GM12878 (cell line): ENCODE results near the gene EFCAB7. TPM values are rescaled to one million over a fixed set of nuclear protein-coding genes. Genes with fewer than 3 reads are reported as not detected.

Source experiments
- ATAC-seq: fragments of 200-7000 bp; cut with Tn5 transposase; 3 replicates; pipeline ENCODE4 v1.9.1; 2020; ENCODE audit warnings: mild to moderate bottlenecking, moderate library complexity
- BruUV-seq: library from RNA; stranded (reverse); fragments of 400-500 nt; replicated peaks from 2 replicates; lab custom pipeline; 2021; lab: Mats Ljungman, UMichigan
- CTCF ChIA-PET: fragments of 300-600 bp; sonication (Branson Sonifier 250); formaldehyde crosslinking; extraction: SDS; loops from one replicate; lab custom pipeline; 2021; ENCODE audit warnings: inconsistent platforms; lab: Yijun Ruan, JAX
- POLR2A ChIA-PET: fragments of 350-600 bp; formaldehyde crosslinking; extraction: SDS; loops from one replicate; lab custom pipeline; 2021; ENCODE audit warnings: inconsistent platforms; lab: Charles Lee
- RAD21 ChIA-PET: fragments of 300-600 bp; sonication (Branson Sonifier 250); formaldehyde crosslinking; loops from one replicate; lab custom pipeline; 2023; ENCODE audit warnings: antibody characterized with exemption; ENCODE audit not compliant: unreplicated experiment; lab: Charles Lee
- SMC1A ChIA-PET: fragments of 300-600 bp; sonication (Branson Sonifier 250); formaldehyde crosslinking; loops from one replicate; lab custom pipeline; 2023; ENCODE audit not compliant: unreplicated experiment, uncharacterized antibody; lab: Charles Lee
- DNase-seq: peaks from one replicate; pipeline ENCODE4 v3.0.0-alpha.2; 2011; ENCODE audit warnings: low read depth, low spot score
- FAIRE-seq: peaks from 3 replicates; lab custom pipeline; 2011; peaks lifted over from hg19 to GRCh38; lab: Jason Lieb, UNC
- H2AFZ ChIP-seq: 2 replicates; pipeline ENCODE4 v1.6.0; 2011; ENCODE audit warnings: low read depth, low read length, control low read depth; ENCODE audit not compliant: control insufficient read depth
- H3K27ac ChIP-seq: 2 replicates; pipeline ENCODE4 v1.5.1; 2011; ENCODE audit warnings: control low read depth; ENCODE audit not compliant: control insufficient read depth, insufficient read depth
- H3K27me3 ChIP-seq, 2 experiments: replicated peaks in 1 of 2; 2 replicates each; pipeline versions ENCODE4 v1.6.0 to v1.6.1; 2011; ENCODE audit warnings: low read length in 1 of 2; ENCODE audit not compliant: control insufficient read depth in 2 of 2, insufficient read depth in 2 of 2
- H3K36me3 ChIP-seq, 2 experiments: 2 replicates each; pipeline ENCODE4 v1.5.1; 2011; ENCODE audit warnings: low read length in 1 of 2; ENCODE audit not compliant: control insufficient read depth in 2 of 2, insufficient read depth in 2 of 2
- H3K4me1 ChIP-seq: 2 replicates; pipeline ENCODE4 v1.6.1; 2011; ENCODE audit warnings: mild to moderate bottlenecking, low read length, moderate library complexity, mixed read lengths; ENCODE audit not compliant: control insufficient read depth, insufficient read depth
- H3K4me2 ChIP-seq: 2 replicates; pipeline ENCODE4 v1.6.0; 2011; ENCODE audit warnings: control low read depth; ENCODE audit not compliant: control insufficient read depth, insufficient read depth
- H3K4me3 ChIP-seq: fragments of 200-600 bp; sonication (generic); 2 replicates; pipeline ENCODE4 v1.5.1; 2016
- H3K79me2 ChIP-seq: 2 replicates; pipeline ENCODE4 v1.6.0; 2011; ENCODE audit warnings: low read length; ENCODE audit not compliant: control insufficient read depth, insufficient read depth
- H3K9ac ChIP-seq: 2 replicates; pipeline ENCODE4 v1.8.0; 2011; ENCODE audit warnings: low read length, control low read depth, mixed read lengths; ENCODE audit not compliant: control insufficient read depth, insufficient read depth
- H3K9me3 ChIP-seq: replicated peaks from 3 replicates; pipeline ENCODE4 v1.5.1; 2011; ENCODE audit warnings: mild to moderate bottlenecking, low read length; ENCODE audit not compliant: control insufficient read depth, insufficient read depth
- H4K20me1 ChIP-seq: 2 replicates; pipeline ENCODE4 v1.6.0; 2011; ENCODE audit not compliant: control insufficient read depth, insufficient read depth
- CBFB ChIP-seq: IDR thresholded peaks from 2 replicates; pipeline ENCODE4 v1.6.1; 2016; ENCODE audit warnings: antibody characterized with exemption, low read depth
- CREM ChIP-seq: IDR thresholded peaks from 2 replicates; pipeline ENCODE4 v1.6.1; 2014; ENCODE audit warnings: antibody characterized with exemption, low read depth
- HDGF ChIP-seq: fragments of 450-650 bp; IDR thresholded peaks from 2 replicates; pipeline ENCODE4 v1.6.1; 2016; ENCODE audit warnings: antibody characterized with exemption
- KLF5 ChIP-seq: fragments of 450-650 bp; IDR thresholded peaks from 2 replicates; pipeline ENCODE4 v1.6.1; 2014; ENCODE audit warnings: mild to moderate bottlenecking; ENCODE audit not compliant: partially characterized antibody
- MXI1 ChIP-seq: fragments of 150-350 bp; IDR thresholded peaks from 2 replicates; pipeline ENCODE4 v1.6.1; 2011; ENCODE audit warnings: low read depth, mild to moderate bottlenecking, inconsistent platforms, low read length, improper control_type of control experiment
- NR2C1 ChIP-seq: fragments of 450-650 bp; IDR thresholded peaks from 2 replicates; pipeline ENCODE4 v1.6.1; 2017; ENCODE audit warnings: antibody characterized with exemption, mild to moderate bottlenecking, moderate library complexity
- RAD21 ChIP-seq: IDR thresholded peaks from 2 replicates; pipeline ENCODE4 v1.6.1; 2011; ENCODE audit warnings: mild to moderate bottlenecking, low read depth, low read length, moderate library complexity; ENCODE audit not compliant: insufficient read depth
- USF1 ChIP-seq: IDR thresholded peaks from 2 replicates; pipeline ENCODE4 v1.6.1; 2011; ENCODE audit warnings: borderline replicate concordance, low read depth, mild to moderate bottlenecking, moderate library complexity, mixed read lengths, low read length; ENCODE audit not compliant: insufficient read depth; ENCODE audit errors: extremely low read length
- ZNF384 ChIP-seq: IDR thresholded peaks from 2 replicates; pipeline ENCODE4 v1.6.1; 2012; ENCODE audit warnings: low read depth, mild to moderate bottlenecking, low read length, improper control_type of control experiment, borderline replicate concordance
- ZZZ3 ChIP-seq: IDR thresholded peaks from 2 replicates; pipeline ENCODE4 v1.6.1; 2011; ENCODE audit warnings: low read depth; ENCODE audit not compliant: control insufficient read depth, insufficient read length
- WGBS: methylation state at CpG from one replicate; pipeline ENCODE4 v1.1.6; 2016; ENCODE audit warnings: low lambda C conversion rate; ENCODE audit not compliant: insufficient replicate concordance, insufficient coverage; ENCODE audit errors: missing lambda C conversion rate; 5-methylcytosine and 5-hydroxymethylcytosine counted together
- in situ Hi-C: fragments of 300-500 bp; cut with MboI; formaldehyde crosslinking; loops from 9 replicates; pipeline ENCODE4 v1.14.3; 2018; ENCODE audit warnings: mixed read lengths
- intact Hi-C: fragments of 100-400 bp; cut with micrococcal nuclease; formaldehyde crosslinking; loops from one replicate; pipeline ENCODE4 v1.14.2; 2022; ENCODE audit not compliant: unreplicated experiment
- polyA plus RNA-seq, 11 experiments: library from polyadenylated mRNA; depleted of rRNA in 4 of 11; unstranded in 6 of 11; stranded (reverse) in 5 of 11; fragments of >200 nt; fragmentation: Nextera tagmentation in 4 of 11; fragmentation: Illumina TruSeq in 1 of 11; extraction: Ambion mirVana in 4 of 11; extraction: Trizol in 1 of 11; gene quantifications; 1 replicate in 1 of 11; 2 replicates in 10 of 11; pipeline versions ENCODE4 v1.2.1 to v1.2.3, GENCODE V29; 2011 to 2016; ENCODE audit warnings: inconsistent platforms in 2 of 11, missing spikeins in 2 of 11, low read depth in 1 of 11
- total RNA-seq, 4 experiments: library from RNA; depleted of rRNA in 3 of 4; stranded (reverse); fragments of >200 nt in 3 of 4; fragmentation: Illumina TruSeq in 1 of 4; extraction: Trizol in 1 of 4; gene quantifications; 2 replicates each; pipeline versions ENCODE4 v1.2.1 to v1.2.3, GENCODE V29; 2013 to 2021

Gene EFCAB7
- total and polyA plus RNA-seq, 10 of the 15 experiments (the other 5 are each of a cell fraction or from before 2014, with no cell fraction given), result 4.4 to 9.8 (median 5.7) TPM

- no peak overlapping the region for H2AFZ ChIP-seq
- RAD21 ChIA-PET, result no interaction called here
- H3K36me3 ChIP-seq, result no peaks in the 10 kb centered on the region; a peak in 1 of 4 replicates
- 96% methylated on average over 1 of the region's 1 CpG for WGBS
- no peaks in the 10 kb centered on the region for H3K9me3 ChIP-seq
- in situ Hi-C loops (no loop called here), intact Hi-C loops (no loop called here)
- H3K79me2 ChIP-seq, result no peaks in the 10 kb centered on the region
- H3K27ac ChIP-seq, result no peak overlapping the region
- DNase-seq (no peak), FAIRE-seq (no peak), ATAC-seq (no peak)
- no peak overlapping the region for H3K4me2 ChIP-seq
- no peaks in the 10 kb centered on the region for H3K27me3 ChIP-seq
- POLR2A ChIA-PET, result no interaction called here
- no TSS peak for BruUV-seq
- no peaks in the 10 kb centered on the region for H3K4me1 ChIP-seq
- SMC1A ChIA-PET, result interaction anchor here (1.1 to 1.8 kb wide), 2 partner anchors 11 to 12 kb away, joined by 4 to 5 read pairs; no protein-coding TSS in a partner anchor
- no peak overlapping the region for H3K4me3 ChIP-seq
- no peaks in the 10 kb centered on the region for H4K20me1 ChIP-seq
- CTCF ChIA-PET, result interaction anchor here (1.0 to 1.1 kb wide), 2 partner anchors 9 to 106 kb away, joined by 3 read pairs; partner anchors contain the start of gene EFCAB7
- TF ChIP-seq CBFB (no peak), RAD21 (no peak), NR2C1 (no peak), KLF5 (no peak), CREM (no peak), HDGF (no peak), ZZZ3 (no peak), ZNF384 (no peak), MXI1 (no peak), USF1 (no peak)
- no peak overlapping the region for H3K9ac ChIP-seq
Measured at GRCh38 chr1:63532727-63533126, 9.4 kb downstream of the EFCAB7 start.
